ENCODE results near the gene HDDC2.

The HDDC2 gene

DNA sequence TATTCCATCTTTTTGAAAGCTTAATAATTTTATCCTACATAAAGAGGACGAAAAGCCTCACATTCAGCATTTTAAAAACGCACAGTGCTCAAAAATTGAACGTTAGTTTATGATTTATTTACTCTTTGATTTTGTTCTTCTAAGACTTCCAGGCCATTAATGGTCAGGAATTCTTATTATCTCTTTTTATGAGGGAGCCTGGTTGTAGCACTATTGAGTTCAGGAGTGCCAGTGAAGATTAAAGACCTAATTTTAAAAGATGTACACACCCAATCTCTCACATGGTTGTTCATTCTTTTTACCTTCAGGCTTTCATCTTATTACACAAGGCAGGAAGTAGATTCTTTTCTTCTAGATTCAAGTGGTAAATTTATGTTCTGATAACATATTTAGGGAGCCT lies 68.6 kb downstream of the HDDC2 start:
- no peak for DNase-seq (ENCODE audit: low read depth)

DNA sequence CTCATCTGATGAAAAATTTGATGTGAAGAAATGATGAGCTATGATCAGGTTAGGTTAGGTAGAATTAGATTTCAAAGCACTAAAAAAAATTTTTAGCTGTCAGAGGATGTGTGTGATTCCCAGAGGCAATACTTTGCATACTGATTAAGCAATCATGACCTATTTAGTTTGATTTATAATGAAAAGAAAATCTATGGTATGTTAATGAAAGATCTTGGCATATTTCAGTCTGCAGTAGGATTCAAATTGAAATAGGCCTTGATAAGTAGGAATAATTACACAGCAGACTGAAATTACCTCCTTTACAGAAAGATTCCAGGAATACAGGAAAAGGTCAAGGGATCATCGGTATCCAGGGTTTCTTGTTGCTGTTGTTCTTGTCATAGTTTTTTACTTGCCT lies 69.3 kb downstream of the HDDC2 start:
- DNase-seq (ENCODE audit: low read depth): no peak

- DNase-seq (ENCODE audit: low read depth): no peak
Observed at GRCh38 chr6:125231574-125232343, 70.0 kb downstream of the HDDC2 start.

DNA sequence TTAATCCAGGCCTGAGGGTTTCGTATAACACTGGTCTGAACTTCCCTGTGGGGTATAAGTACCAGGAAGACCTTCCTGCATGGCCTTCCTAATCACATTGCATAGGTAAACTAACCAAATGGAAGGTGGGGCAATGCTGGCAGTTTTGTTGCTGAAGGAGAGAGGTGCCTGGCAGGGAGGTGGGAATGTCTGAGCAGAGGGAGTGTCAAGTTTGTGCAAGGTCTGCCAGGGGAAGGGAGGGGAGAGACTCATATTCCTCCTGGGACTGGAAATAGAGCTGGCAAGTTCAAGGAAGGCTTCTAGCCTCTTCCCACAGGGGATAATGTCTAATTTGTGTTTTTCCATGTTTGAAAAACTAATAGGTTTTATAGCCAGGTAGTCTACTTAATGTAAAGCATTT lies 70.6 kb downstream of the HDDC2 start:
- no peak for DNase-seq (ENCODE audit: low read depth)

DNA sequence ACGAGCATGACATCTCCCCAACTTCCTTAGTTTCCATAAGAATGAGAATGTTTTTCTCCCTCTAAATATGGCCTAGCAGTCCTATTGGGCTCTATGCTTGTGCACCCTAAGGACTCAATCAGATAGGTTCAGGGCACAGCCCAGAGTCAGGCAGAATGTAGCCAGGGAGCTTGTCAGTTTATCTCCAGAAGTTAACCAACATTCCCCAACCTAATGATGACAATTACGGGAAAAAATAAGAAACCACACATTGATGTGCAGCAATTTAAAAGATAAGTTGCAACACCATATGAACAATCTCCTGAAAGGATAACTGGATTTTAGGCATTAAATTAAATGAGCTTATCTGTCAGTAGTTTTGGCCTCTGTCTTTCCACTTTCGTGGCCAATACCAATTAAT lies 71.1 kb downstream of the HDDC2 start:
- DNase-seq (ENCODE audit: low read depth): no peak

- DNase-seq (ENCODE audit: low read depth): no peak
Observed at GRCh38 chr6:125228981-125229479, 72.7 kb downstream of the HDDC2 start.

DNA sequence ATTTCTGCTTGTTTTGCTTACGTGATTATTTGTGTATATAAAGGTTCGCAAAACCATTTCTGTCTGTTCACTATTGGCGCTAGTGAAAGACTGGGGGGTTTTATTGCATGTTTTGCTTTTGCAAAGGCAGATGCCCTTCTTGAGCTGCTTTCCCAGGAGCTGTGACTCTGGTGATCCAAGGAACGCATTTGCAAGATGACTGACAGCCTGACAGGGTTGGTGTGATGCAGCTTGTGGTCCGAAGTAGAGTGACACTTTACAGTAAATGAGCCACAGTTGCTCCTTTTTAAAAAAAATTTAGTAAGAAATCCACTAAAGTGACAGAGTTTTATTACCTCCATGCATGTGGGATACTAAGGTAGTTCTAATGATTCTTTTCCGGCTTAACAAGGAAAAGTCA lies 74.5 kb downstream of the HDDC2 start:
- no peak for DNase-seq (ENCODE audit: low read depth)

All from stromal cell of bone marrow (primary cell).